Esophagus muscularis mucosa (tissue), 4 donors: ENCODE data around the gene IPP. TPM values are rescaled to one million over a fixed set of nuclear protein-coding genes. Genes with fewer than 3 reads are reported as not detected.

Source experiments
- DNase-seq: peaks from one replicate; pipeline ENCODE4 v3.0.0-alpha.2; 2017; ENCODE audit errors: extremely low spot score
- H3K27ac ChIP-seq, 4 donors: fragments of 200-600 bp; sonication (generic); replicated peaks in 1 of 4; 1 replicate in 3 of 4; 2 replicates in 1 of 4; pipeline ENCODE4 v1.5.1; 2016 to 2019; ENCODE audit warnings: mild to moderate bottlenecking in 1 of 4
- H3K27me3 ChIP-seq, 4 donors: fragments of 200-600 bp; sonication (generic); one replicate each; pipeline versions ENCODE4 v1.5.1 to v1.6.0; 2016 to 2019
- H3K36me3 ChIP-seq, 4 donors: fragments of 200-600 bp; sonication (generic); one replicate each; pipeline ENCODE4 v1.5.1; 2016 to 2019
- H3K4me1 ChIP-seq, 4 donors: fragments of 200-600 bp; sonication (generic); one replicate each; pipeline ENCODE4 v1.5.1; 2016 to 2019
- H3K4me3 ChIP-seq, 4 donors: fragments of 200-600 bp; sonication (generic); 1 replicate in 2 of 4; 2 replicates in 2 of 4; pipeline ENCODE4 v1.5.1; 2016 to 2019; ENCODE audit warnings: mild to moderate bottlenecking in 4 of 4, moderate library complexity in 1 of 4
- H3K9me3 ChIP-seq, 4 donors: fragments of 200-600 bp; sonication (generic); 1 replicate in 3 of 4; 2 replicates in 1 of 4; pipeline ENCODE4 v1.5.1; 2016 to 2019
- EP300 ChIP-seq: sonication (generic); formaldehyde crosslinking; IDR thresholded peaks from one replicate; pipeline ENCODE4 v1.6.1; 2017; ENCODE audit warnings: antibody characterized with exemption
- POLR2A ChIP-seq: fragments of 450-650 bp; IDR thresholded peaks from one replicate; pipeline ENCODE4 v1.6.1; 2017; ENCODE audit warnings: antibody characterized with exemption, moderate library complexity, mild to moderate bottlenecking, low read depth
- POLR2AphosphoS5 ChIP-seq, 2 donors: sonication (generic); formaldehyde crosslinking; IDR thresholded peaks; one replicate each; pipeline ENCODE4 v1.6.1; 2017; ENCODE audit warnings: antibody characterized with exemption in 2 of 2
- WGBS: methylation state at CpG from one replicate; pipeline ENCODE4 v1.1.5; 2018; 5-methylcytosine and 5-hydroxymethylcytosine counted together
- intact Hi-C: fragments of 100-400 bp; cut with DNase I; formaldehyde crosslinking; loops from one replicate; pipeline ENCODE4 v1.15.1; 2023
- total RNA-seq, 4 donors: library from RNA; depleted of rRNA; stranded (reverse); fragments of >200 nt; gene quantifications; one replicate each; pipeline versions ENCODE4 v1.1.0 to v1.2.1, GENCODE V29; 2016
- TF ChIP-seq, protein P1 (sequence below), 3 experiments: fragments of 200-600 bp in 2 of 3; fragments of 450-650 bp in 1 of 3; sonication (generic) in 2 of 3; IDR thresholded peaks; one replicate each; pipeline ENCODE4 v1.5.1; 2017 to 2019; ENCODE audit warnings: antibody characterized with exemption in 3 of 3, mild to moderate bottlenecking in 2 of 3, moderate library complexity in 1 of 3

Gene IPP
- total RNA-seq, 4 donors from 2014 or later = 6.0 to 14.1 (median 10.7) TPM

DNA sequence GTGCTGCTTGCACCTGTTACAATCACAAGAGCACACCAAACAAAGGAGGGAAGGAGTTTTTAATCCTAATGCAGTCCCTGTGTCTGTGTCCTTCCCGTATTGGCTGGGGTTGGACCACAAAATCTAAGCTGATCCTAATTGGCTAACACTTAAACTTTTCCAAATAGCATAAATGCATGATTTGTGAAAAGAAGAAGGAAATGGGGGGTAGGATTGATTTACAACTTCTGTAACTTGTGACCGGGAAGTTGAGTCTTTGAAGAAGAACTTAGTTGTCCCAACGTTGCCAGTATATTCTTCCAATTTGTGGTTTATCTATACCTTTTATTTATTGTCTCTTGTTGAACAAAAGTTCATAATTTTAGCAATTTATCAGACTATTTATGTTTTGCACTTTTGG lies 11.8 kb upstream of the IPP start:
- Histone ChIP-seq H3K9me3 (no peaks in the 10 kb centered on the region), H3K36me3 (no peaks in the 10 kb centered on the region), H3K27me3 (no peaks in the 10 kb centered on the region), H3K4me1 (peaks cover 0 to 3% (median 0%) of the 10 kb centered on the region in 4 donors), H3K27ac (no peak overlapping the region), H3K4me3 (no peak overlapping the region)
- TF ChIP-seq, protein P1, sequence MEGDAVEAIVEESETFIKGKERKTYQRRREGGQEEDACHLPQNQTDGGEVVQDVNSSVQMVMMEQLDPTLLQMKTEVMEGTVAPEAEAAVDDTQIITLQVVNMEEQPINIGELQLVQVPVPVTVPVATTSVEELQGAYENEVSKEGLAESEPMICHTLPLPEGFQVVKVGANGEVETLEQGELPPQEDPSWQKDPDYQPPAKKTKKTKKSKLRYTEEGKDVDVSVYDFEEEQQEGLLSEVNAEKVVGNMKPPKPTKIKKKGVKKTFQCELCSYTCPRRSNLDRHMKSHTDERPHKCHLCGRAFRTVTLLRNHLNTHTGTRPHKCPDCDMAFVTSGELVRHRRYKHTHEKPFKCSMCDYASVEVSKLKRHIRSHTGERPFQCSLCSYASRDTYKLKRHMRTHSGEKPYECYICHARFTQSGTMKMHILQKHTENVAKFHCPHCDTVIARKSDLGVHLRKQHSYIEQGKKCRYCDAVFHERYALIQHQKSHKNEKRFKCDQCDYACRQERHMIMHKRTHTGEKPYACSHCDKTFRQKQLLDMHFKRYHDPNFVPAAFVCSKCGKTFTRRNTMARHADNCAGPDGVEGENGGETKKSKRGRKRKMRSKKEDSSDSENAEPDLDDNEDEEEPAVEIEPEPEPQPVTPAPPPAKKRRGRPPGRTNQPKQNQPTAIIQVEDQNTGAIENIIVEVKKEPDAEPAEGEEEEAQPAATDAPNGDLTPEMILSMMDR (IDR thresholded peaks at IDR 0.05) = no peak
- TF ChIP-seq POLR2A (no peak), POLR2AphosphoS5 (IDR thresholded peaks at IDR 0.05) (no peak), EP300 (no peak)
- WGBS = 71% methylated on average over 3 of the region's 3 CpGs
- intact Hi-C loops = no loop called here
- DNase-seq = no peak

DNA sequence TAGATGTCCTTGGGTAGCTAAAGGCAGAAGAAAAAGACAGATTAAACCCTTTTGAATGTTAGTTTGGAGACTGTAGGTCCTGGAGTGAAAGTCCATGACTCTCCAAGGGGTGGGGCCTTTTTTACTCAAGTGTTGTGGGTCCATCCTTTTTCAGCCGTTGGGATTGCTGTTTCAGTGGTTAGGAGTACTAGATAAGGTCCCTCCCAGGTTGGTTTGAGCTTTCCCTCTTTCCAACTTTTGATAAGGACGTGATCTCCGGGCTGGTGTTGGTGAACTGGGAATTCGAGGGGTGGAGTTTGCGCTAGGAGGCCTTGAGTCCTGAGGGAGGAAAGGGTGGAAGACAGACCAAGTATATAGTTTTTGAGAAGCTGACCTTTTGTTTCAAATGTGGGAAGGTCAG lies 5.2 kb upstream of the IPP start:
- Histone ChIP-seq H3K4me1 (peaks cover 7 to 10% (median 10%) of the 10 kb centered on the region in 4 donors), H3K4me3 (no peak overlapping the region), H3K27ac (no peak overlapping the region), H3K36me3 (no peaks in the 10 kb centered on the region), H3K9me3 (peaks cover 0 to 4% (median 0%) of the 10 kb centered on the region in 4 donors), H3K27me3 (no peaks in the 10 kb centered on the region)
- no peak for DNase-seq
- intact Hi-C loops = loop anchor here (10.0 kb wide), 1 partner anchor 109 kb away; no protein-coding TSS in a partner anchor
- 84% methylated on average over 5 of the region's 5 CpGs for WGBS
- TF ChIP-seq POLR2A (no peak), POLR2AphosphoS5 (IDR thresholded peaks at IDR 0.05) (no peak), EP300 (no peak)
- TF ChIP-seq, protein P1 (IDR thresholded peaks at IDR 0.05) = no peak

DNA sequence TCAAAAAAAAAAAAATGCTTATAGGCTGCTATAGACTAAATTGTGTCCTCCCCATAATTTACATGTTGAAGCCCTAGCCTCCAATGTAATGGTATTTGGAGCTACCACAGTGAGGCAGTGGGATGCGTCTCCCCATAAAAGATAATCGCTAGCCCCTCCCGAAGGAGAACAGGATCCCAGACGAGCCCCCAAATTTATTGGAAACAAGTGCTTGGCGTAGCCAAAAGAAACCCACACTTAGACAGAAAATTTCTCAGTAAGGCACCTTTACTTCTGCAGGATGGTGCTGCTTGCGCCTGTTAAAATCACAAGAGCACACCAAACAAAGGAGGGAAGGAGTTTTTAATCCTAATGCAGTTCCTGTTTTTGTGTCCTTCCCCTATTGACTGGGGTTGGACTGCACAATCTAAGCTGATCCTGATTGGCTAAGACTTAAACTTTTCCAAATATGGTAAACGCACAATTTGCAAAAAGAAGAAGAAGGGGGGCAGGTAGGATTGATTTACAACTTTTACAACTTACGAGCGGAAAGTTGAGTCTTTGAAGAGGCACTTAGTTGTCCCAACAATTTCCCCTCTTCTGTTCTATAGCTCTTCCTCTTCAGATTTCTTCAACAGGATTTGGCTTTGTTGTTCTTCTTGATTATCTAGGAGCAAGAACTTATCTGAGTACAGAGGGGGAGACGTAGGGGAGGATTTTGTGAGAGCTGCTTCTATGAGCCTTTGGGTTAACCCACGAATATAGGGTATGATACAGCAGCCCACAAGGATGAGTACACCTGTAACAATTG lies 3.0 kb upstream of the IPP start:
- H3K4me3 ChIP-seq = no peak overlapping the region
- TF ChIP-seq, protein P1 (IDR thresholded peaks at IDR 0.05) = no peak
- TF ChIP-seq EP300 = no peak
- TF ChIP-seq POLR2AphosphoS5 (IDR thresholded peaks at IDR 0.05) = no peak
- TF ChIP-seq POLR2A = no peak
- no peaks in the 10 kb centered on the region for H3K36me3 ChIP-seq
- intact Hi-C loops = loop anchor here (10.0 kb wide), 1 partner anchor 111 kb away; no protein-coding TSS in a partner anchor
- peaks cover 0 to 4% (median 0%) of the 10 kb centered on the region in 4 donors for H3K9me3 ChIP-seq
- H3K4me1 ChIP-seq = peaks cover 7 to 26% (median 24%) of the 10 kb centered on the region in 4 donors
- 89% methylated on average over 11 of the region's 11 CpGs for WGBS
- no peaks in the 10 kb centered on the region for H3K27me3 ChIP-seq
- no peak overlapping the region for H3K27ac ChIP-seq
- DNase-seq = no peak

DNA sequence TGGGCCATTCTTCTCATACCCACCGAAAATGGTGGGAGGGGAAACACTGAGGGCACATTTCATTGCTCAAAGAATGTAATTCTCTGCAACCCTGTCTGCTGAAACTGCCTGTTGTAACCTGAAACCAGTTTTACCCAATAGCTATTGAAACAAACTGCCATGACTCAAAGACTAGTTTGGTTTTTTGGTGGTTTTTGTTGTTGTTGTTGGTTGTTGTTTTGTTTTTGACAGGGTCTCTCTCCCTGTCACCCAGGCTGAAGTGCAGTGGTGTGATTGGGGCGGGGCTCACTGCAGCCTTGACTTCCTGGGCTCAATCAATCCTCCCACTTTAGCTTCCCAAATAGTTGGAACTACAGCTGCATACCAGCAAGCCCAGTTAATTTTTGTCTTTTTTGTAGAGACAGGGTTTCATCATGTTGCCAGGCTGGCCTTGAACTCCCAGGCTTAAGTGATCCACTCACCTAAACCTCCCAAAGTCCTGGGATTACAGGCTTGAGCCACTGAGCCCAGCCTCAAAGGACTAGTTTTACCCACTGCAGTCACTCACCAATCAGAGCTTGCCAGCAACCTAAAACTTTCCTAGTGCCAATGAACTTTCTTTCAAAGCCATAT lies 2.1 kb upstream of the IPP start:
- H3K36me3 ChIP-seq = no peaks in the 10 kb centered on the region
- intact Hi-C loops = loop anchor here (10.0 kb wide), 1 partner anchor 112 kb away; no protein-coding TSS in a partner anchor
- TF ChIP-seq, protein P1 (IDR thresholded peaks at IDR 0.05) = no peak
- TF ChIP-seq POLR2A (no peak), EP300 (no peak), POLR2AphosphoS5 (IDR thresholded peaks at IDR 0.05) (no peak)
- H3K4me3 ChIP-seq = no peak overlapping the region
- WGBS = 74% methylated on average over 2 of the region's 2 CpGs
- no peak overlapping the region for H3K27ac ChIP-seq
- H3K4me1 ChIP-seq = peaks cover 7 to 30% (median 28%) of the 10 kb centered on the region in 4 donors
- peaks cover 0 to 4% (median 0%) of the 10 kb centered on the region in 4 donors for H3K9me3 ChIP-seq
- no peak for DNase-seq
- H3K27me3 ChIP-seq = no peaks in the 10 kb centered on the region
